Stomach (tissue), 9 donors: Measurements from ENCODE around the gene CEACAM16. TPM values are rescaled to one million over a fixed set of nuclear protein-coding genes. Genes with fewer than 3 reads are reported as not detected.
A peak's percentile ranks its signal among the peaks of the same experiment; 100 is the strongest.

Experiments used
- DNase-seq, 2 donors: peaks; one replicate each; pipeline versions ENCODE4 v3.0.0 to v3.0.0-alpha.2; 2013 to 2019
- H3K27ac ChIP-seq, 5 donors: fragments of 200-600 bp in 4 of 5; sonication (generic) in 4 of 5; one replicate each; pipeline ENCODE4 v1.5.1; 2013 to 2019; ENCODE audit warnings: mild to moderate bottlenecking in 1 of 5, moderate library complexity in 1 of 5
- H3K27me3 ChIP-seq, 3 donors: fragments of 200-600 bp; sonication (generic); one replicate each; pipeline ENCODE4 v1.5.1; 2017 to 2019; ENCODE audit warnings: mixed run types in 1 of 3
- H3K36me3 ChIP-seq, 4 donors: fragments of 200-600 bp; sonication (generic); 1 replicate in 3 of 4; 2 replicates in 1 of 4; pipeline ENCODE4 v1.5.1; 2016 to 2019
- H3K4me1 ChIP-seq, 4 donors: fragments of 200-600 bp; sonication (generic); one replicate each; pipeline ENCODE4 v1.5.1; 2016 to 2019
- H3K4me3 ChIP-seq, 4 donors: fragments of 200-600 bp; sonication (generic) in 3 of 4; one replicate each; pipeline ENCODE4 v1.5.1; 2016 to 2019; ENCODE audit warnings: mild to moderate bottlenecking in 1 of 4
- H3K9me3 ChIP-seq, 4 donors: fragments of 200-600 bp; sonication (generic); one replicate each; pipeline ENCODE4 v1.5.1; 2016 to 2019
- CTCF ChIP-seq, 7 experiments: fragments of 450-650 bp in 4 of 7; fragments of 200-600 bp in 3 of 7; sonication (generic) in 3 of 7; IDR thresholded peaks; one replicate each; pipeline ENCODE4 v1.5.1; 2016 to 2019; ENCODE audit warnings: antibody characterized with exemption in 7 of 7, control low read depth in 2 of 7, mild to moderate bottlenecking in 1 of 7
- EP300 ChIP-seq: sonication (generic); formaldehyde crosslinking; IDR thresholded peaks from one replicate; pipeline ENCODE4 v1.6.1; 2017; ENCODE audit warnings: antibody characterized with exemption
- POLR2A ChIP-seq, 4 donors: fragments of 450-650 bp; IDR thresholded peaks; one replicate each; pipeline ENCODE4 v1.6.1; 2016; ENCODE audit warnings: antibody characterized with exemption in 4 of 4, control low read depth in 2 of 4, mild to moderate bottlenecking in 1 of 4, moderate library complexity in 1 of 4
- POLR2AphosphoS5 ChIP-seq, 3 donors: sonication (generic); formaldehyde crosslinking; IDR thresholded peaks; one replicate each; pipeline ENCODE4 v1.6.1; 2016; ENCODE audit warnings: antibody characterized with exemption in 3 of 3
- whole genome bisulfite sequencing, 5 donors: extraction: QIAGEN DNeasy Blood & Tissue Kit in 3 of 5; methylation state at CpG; one replicate each; pipeline versions ENCODE4 v1.1.5 to v1.1.7; 2013 to 2018; 5-methylcytosine and 5-hydroxymethylcytosine counted together
- intact Hi-C: fragments of 100-400 bp; cut with DNase I; formaldehyde crosslinking; loops from one replicate; pipeline ENCODE4 v1.15.1; 2023; ENCODE audit warnings: low total_unique reads
- polyA plus RNA-seq, 3 donors: library from polyadenylated mRNA; stranded (reverse); fragments of 200-250 nt; gene quantifications; one replicate each; pipeline ENCODE4 v1.2.3, GENCODE V29; 2013
- small RNA-seq, 4 donors: library from RNA; depleted of rRNA; stranded (forward); fragments of <200 nt; gene quantifications; one replicate each; pipeline ENCODE3, GENCODE V24; 2016
- total RNA-seq, 5 donors: library from RNA; depleted of rRNA; stranded (reverse); fragments of >200 nt; gene quantifications; one replicate each; pipeline versions ENCODE4 v1.1.0 to v1.2.3, GENCODE V29; 2014 to 2016
- donor health status: healthy with polysubstance abuse.
- donor health status: Bipolar disorder and iron deficiency.
- donor health status: healthy.

CEACAM16 gene
- total and polyA plus RNA-seq, 8 donors: not detected

DNA sequence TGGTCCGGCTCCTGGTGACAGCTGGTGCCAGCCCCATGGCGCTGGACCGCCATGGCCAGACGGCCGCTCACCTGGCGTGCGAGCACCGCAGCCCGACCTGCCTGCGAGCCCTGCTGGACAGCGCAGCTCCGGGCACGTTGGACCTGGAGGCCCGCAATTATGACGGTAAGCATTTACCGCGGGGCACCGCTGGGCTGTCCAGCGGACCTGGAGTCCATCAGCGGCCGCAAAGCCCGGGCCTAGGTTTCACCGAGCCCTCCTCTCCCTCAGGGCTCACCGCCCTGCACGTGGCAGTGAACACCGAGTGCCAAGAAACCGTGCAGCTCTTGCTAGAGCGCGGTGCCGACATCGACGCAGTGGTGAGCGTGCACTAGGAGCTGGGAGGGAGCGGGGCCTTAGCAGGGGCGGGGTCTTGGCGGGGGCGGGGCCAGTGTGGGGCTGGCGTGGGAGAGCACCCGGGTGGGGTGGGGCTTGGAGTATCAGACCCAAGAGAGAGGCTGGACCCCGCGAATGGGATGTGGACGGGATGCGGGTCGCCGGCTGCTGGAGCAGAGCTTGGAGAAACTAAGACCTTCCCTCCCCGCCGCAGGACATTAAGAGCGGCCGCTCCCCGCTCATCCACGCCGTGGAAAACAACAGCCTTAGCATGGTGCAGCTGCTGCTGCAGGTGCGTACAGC lies 58.2 kb downstream of the CEACAM16 start:
- H3K36me3 ChIP-seq: peaks cover 18 to 78% (median 64%) of the 10 kb centered on the region in 4 donors
- peak in 2 of 3 donors; percentile 49 to 72 for TF ChIP-seq POLR2AphosphoS5 (IDR thresholded peaks at IDR 0.05)
- TF ChIP-seq CTCF (IDR thresholded peaks at IDR 0.05): no peak
- TF ChIP-seq POLR2A (IDR thresholded peaks at IDR 0.05): no peak
- TF ChIP-seq EP300: no peak
- WGBS, 5 donors: 58 to 75% (median 65%) methylated on average over 38 to 53 of the region's 53 CpGs
- H3K4me3 ChIP-seq: peak overlapping the region; percentile 45 to 75 (median 48)
- DNase-seq: peak; percentile 28 to 81
- peak overlapping the region; percentile 56 to 99 (median 94) for H3K27ac ChIP-seq
- H3K9me3 ChIP-seq: no peaks in the 10 kb centered on the region
- peaks cover 61 to 80% (median 66%) of the 10 kb centered on the region in 4 donors for H3K4me1 ChIP-seq
- intact Hi-C loops: no loop called here
- no peaks in the 10 kb centered on the region for H3K27me3 ChIP-seq

- Histone ChIP-seq H3K36me3 (peaks cover 18 to 72% (median 57%) of the 10 kb centered on the region in 4 donors), H3K27ac (peak overlapping the region; percentile 56 to 99 (median 94)), H3K9me3 (no peaks in the 10 kb centered on the region), H3K4me1 (peaks cover 53 to 77% (median 59%) of the 10 kb centered on the region in 4 donors), H3K4me3 (peak overlapping the region; percentile 45 to 75 (median 48)), H3K27me3 (no peaks in the 10 kb centered on the region)
- WGBS, 5 donors: 16 to 38% (median 29%) methylated on average over 55 to 68 of the region's 68 CpGs
- TF ChIP-seq EP300 (peak; percentile 38), POLR2A (IDR thresholded peaks at IDR 0.05) (no peak), CTCF (IDR thresholded peaks at IDR 0.05) (peak in 1 of 7 experiments; percentile 21), POLR2AphosphoS5 (IDR thresholded peaks at IDR 0.05) (peak; percentile 19 to 74 (median 72))
- intact Hi-C loops: no loop called here
- DNase-seq: peak; percentile 61 to 92
Observed at GRCh38 chr19:44757735-44758505, 59.0 kb downstream of the CEACAM16 start.

DNA sequence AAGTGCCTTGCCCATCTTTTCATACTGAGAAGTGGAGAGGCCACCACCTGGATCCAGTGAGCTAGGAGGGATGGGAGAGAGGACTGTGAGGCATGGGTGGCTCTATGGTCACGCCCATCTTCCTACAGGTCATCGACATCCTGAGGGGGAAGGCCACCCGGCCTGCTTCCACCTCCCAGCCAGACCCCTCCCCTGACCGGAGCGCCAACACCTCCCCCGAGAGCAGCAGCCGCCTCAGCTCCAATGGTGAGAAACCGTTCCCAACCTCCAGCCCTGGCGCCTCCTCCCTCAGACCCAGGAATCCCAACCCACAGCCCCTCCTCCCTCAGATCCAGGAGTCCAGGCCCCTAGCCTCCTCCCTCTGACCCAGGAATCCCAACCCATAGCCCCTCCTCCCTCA lies 59.6 kb downstream of the CEACAM16 start:
- Histone ChIP-seq H3K4me3 (peak overlapping the region; percentile 45 to 75 (median 48)), H3K9me3 (no peaks in the 10 kb centered on the region), H3K27me3 (no peaks in the 10 kb centered on the region), H3K36me3 (peaks cover 18 to 71% (median 57%) of the 10 kb centered on the region in 4 donors), H3K4me1 (peaks cover 50 to 74% (median 54%) of the 10 kb centered on the region in 4 donors), H3K27ac (peak overlapping the region; percentile 56 to 99 (median 94))
- WGBS, 5 donors: 68 to 82% (median 78%) methylated on average over 8 to 9 of the region's 9 CpGs
- intact Hi-C loops: no loop called here
- TF ChIP-seq EP300 (no peak), POLR2AphosphoS5 (IDR thresholded peaks at IDR 0.05) (no peak), CTCF (IDR thresholded peaks at IDR 0.05) (no peak)
- no peak for DNase-seq

DNA sequence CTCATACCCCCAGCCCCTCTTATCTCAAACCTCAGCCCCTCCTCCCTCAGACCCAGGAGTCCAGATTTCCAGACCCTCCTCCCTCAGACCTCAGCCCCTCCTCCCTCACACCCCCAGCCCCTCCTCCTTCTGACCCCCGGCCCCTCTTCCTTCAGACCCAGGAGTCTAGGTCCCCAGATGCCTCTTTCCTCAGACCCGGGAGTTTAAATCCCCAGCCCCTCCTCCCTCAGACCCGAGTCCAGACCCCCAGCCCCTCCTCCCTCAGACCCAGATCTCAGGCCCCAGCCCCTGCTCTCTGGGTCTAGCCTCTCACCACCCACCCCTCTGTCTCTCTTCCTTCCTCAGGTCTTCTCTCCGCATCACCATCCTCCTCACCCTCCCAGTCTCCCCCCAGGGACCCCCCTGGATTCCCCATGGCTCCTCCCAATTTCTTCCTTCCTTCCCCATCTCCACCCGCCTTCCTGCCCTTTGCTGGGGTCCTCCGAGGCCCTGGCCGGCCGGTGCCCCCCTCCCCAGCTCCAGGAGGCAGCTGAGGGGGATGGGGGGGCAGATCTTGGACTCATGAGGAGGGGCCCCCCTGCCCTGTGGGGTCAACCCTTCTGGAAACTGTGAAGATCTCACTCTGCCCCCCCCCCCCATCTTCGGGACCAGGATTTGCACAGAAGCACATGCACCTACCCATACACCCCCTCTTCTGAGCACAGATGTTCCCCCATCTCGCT lies 60.3 kb downstream of the CEACAM16 start:
- H3K27ac ChIP-seq: peak overlapping the region in 4 of 5 donors; percentile 94 to 99 (median 96)
- peaks cover 44 to 81% (median 51%) of the 10 kb centered on the region in 4 donors for H3K4me1 ChIP-seq
- WGBS, 5 donors: 80 to 82% (median 80%) methylated on average over 9 to 10 of the region's 10 CpGs
- H3K36me3 ChIP-seq: peaks cover 18 to 71% (median 57%) of the 10 kb centered on the region in 4 donors
- H3K27me3 ChIP-seq: no peaks in the 10 kb centered on the region
- intact Hi-C loops: no loop called here
- no peak for DNase-seq
- H3K4me3 ChIP-seq: peak overlapping the region in 1 of 4 donors; percentile 50
- no peaks in the 10 kb centered on the region for H3K9me3 ChIP-seq
- TF ChIP-seq POLR2AphosphoS5 (IDR thresholded peaks at IDR 0.05): no peak

Small RNA genes lying within 50 kb of the gene (small RNA-seq; reads per million reads assigned to genes)
- gene RF00285: 0 reads per million in 4 donors

Other genes starting within 250 kb of the CEACAM16 start
- gene ZNF180, start 198.6 kb upstream of the CEACAM16 start, total RNA-seq: 10 to 100 TPM in 4 of 5 donors, under 1 TPM in 1; 0.58 to 94.7 (median 20.9) TPM
- gene ZNF180, start 198.6 kb upstream of the CEACAM16 start, polyA plus RNA-seq: 1 to 10 TPM; 2.7 to 4.6 (median 2.9) TPM
- gene CEACAM20, start 169.5 kb upstream of the CEACAM16 start, total RNA-seq: under 1 TPM in 1 of 5 donors, not detected in 4; 0.55 TPM
- gene CEACAM20, start 169.5 kb upstream of the CEACAM16 start, polyA plus RNA-seq: not detected
- gene IGSF23, start 85.6 kb upstream of the CEACAM16 start, total RNA-seq: under 1 TPM in 1 of 5 donors, not detected in 4; 0.73 TPM
- gene IGSF23, start 85.6 kb upstream of the CEACAM16 start, polyA plus RNA-seq: not detected
- 10 to 100 TPM; 33.2 to 80.8 (median 39.1) TPM for gene PVR, start 55.2 kb upstream of the CEACAM16 start, total RNA-seq
- 10 to 100 TPM in 1 of 3 donors, 1 to 10 TPM in 2; 4.9 to 15.8 (median 10.0) TPM for gene PVR, start 55.2 kb upstream of the CEACAM16 start, polyA plus RNA-seq
- gene CEACAM19, start 27.7 kb upstream of the CEACAM16 start, total RNA-seq: 10 to 100 TPM in 1 of 5 donors, 1 to 10 TPM in 3, under 1 TPM in 1; 0.58 to 17.0 (median 2.9) TPM
- gene CEACAM19, start 27.7 kb upstream of the CEACAM16 start, polyA plus RNA-seq: 1 to 10 TPM; 2.0 to 6.4 (median 2.3) TPM
- 100 to 1,000 TPM in 3 of 5 donors, 10 to 100 TPM in 1, 1 to 10 TPM in 1; 4.4 to 322 (median 139) TPM for gene BCL3, start 49.6 kb downstream of the CEACAM16 start, total RNA-seq
- gene BCL3, start 49.6 kb downstream of the CEACAM16 start, polyA plus RNA-seq: 10 to 100 TPM; 53.5 to 94.1 (median 65.5) TPM
- gene CBLC, start 78.7 kb downstream of the CEACAM16 start, total RNA-seq: 100 to 1,000 TPM in 1 of 5 donors, 10 to 100 TPM in 4; 13.2 to 178 (median 57.2) TPM
- gene CBLC, start 78.7 kb downstream of the CEACAM16 start, polyA plus RNA-seq: 10 to 100 TPM; 23.3 to 50.9 (median 27.4) TPM
- 100 to 1,000 TPM in 2 of 5 donors, 10 to 100 TPM in 3; 31.9 to 265 (median 76.8) TPM for gene BCAM, start 110.0 kb downstream of the CEACAM16 start, total RNA-seq
- gene BCAM, start 110.0 kb downstream of the CEACAM16 start, polyA plus RNA-seq: 10 to 100 TPM in 2 of 3 donors, 1 to 10 TPM in 1; 7.3 to 38.7 (median 20.5) TPM
- gene NECTIN2, start 147.1 kb downstream of the CEACAM16 start, total RNA-seq: 100 to 1,000 TPM in 3 of 5 donors, 10 to 100 TPM in 1, 1 to 10 TPM in 1; 1.8 to 160 (median 101) TPM
- gene NECTIN2, start 147.1 kb downstream of the CEACAM16 start, polyA plus RNA-seq: 10 to 100 TPM; 44.0 to 90.6 (median 47.2) TPM
- 100 to 1,000 TPM in 1 of 5 donors, 10 to 100 TPM in 3, 1 to 10 TPM in 1; 7.1 to 100 (median 24.6) TPM for gene TOMM40, start 192.1 kb downstream of the CEACAM16 start, total RNA-seq
- gene TOMM40, start 192.1 kb downstream of the CEACAM16 start, polyA plus RNA-seq: 10 to 100 TPM; 22.5 to 46.8 (median 31.5) TPM
- 100 to 1,000 TPM in 3 of 5 donors, 10 to 100 TPM in 2; 13.4 to 485 (median 235) TPM for gene APOE, start 206.6 kb downstream of the CEACAM16 start, total RNA-seq
- 100 to 1,000 TPM in 1 of 3 donors, 10 to 100 TPM in 2; 35.1 to 166 (median 72.2) TPM for gene APOE, start 206.6 kb downstream of the CEACAM16 start, polyA plus RNA-seq
- gene APOC1, start 215.5 kb downstream of the CEACAM16 start, total RNA-seq: 10 to 100 TPM in 1 of 5 donors, 1 to 10 TPM in 2, not detected in 2; 5.4 to 70.6 (median 5.7) TPM
- 10 to 100 TPM; 13.3 to 68.3 (median 21.9) TPM for gene APOC1, start 215.5 kb downstream of the CEACAM16 start, polyA plus RNA-seq
- not detected for gene APOC4, start 243.1 kb downstream of the CEACAM16 start, total RNA-seq
- under 1 TPM in 1 of 3 donors, not detected in 2; 0.33 TPM for gene APOC4, start 243.1 kb downstream of the CEACAM16 start, polyA plus RNA-seq
- 10 to 100 TPM in 1 of 5 donors, not detected in 4; 16.8 TPM for gene APOC2, start 246.9 kb downstream of the CEACAM16 start, total RNA-seq
- gene APOC2, start 246.9 kb downstream of the CEACAM16 start, polyA plus RNA-seq: 1 to 10 TPM in 1 of 3 donors, under 1 TPM in 1, not detected in 1; 0.75 to 2.5 TPM